Measurements from ENCODE around the gene KAT7. TPM values are rescaled to one million over a fixed set of nuclear protein-coding genes. Genes with fewer than 3 reads are reported as not detected.

KAT7 gene
- total and polyA plus RNA-seq, 10 of the 15 experiments (the other 5 are each of a cell fraction or from before 2014, with no cell fraction given), result 6.6 to 45.8 (median 26.3) TPM

DNA sequence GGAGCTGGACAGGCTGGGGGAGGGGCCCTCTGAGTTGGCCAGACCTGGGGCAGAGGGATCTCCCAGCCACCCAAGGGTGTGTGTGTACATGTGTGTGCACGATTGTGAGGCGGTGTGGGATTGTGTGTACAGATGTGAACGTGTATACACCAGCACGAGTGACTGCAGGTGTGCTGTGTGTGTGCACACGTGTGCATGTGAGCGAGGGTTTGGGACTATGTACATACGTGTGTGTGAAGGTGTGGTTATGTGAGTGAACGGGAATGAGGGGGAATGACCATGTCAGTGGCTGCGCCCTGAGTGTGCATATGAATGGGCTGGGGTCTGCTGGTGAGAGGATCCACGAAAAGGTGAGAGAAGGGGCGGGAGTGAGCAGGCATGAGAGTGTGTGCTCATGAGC lies 81.8 kb downstream of the KAT7 start (continued):
- TF ChIP-seq, protein P1, sequence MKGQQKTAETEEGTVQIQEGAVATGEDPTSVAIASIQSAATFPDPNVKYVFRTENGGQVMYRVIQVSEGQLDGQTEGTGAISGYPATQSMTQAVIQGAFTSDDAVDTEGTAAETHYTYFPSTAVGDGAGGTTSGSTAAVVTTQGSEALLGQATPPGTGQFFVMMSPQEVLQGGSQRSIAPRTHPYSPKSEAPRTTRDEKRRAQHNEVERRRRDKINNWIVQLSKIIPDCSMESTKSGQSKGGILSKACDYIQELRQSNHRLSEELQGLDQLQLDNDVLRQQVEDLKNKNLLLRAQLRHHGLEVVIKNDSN (IDR thresholded peaks at IDR 0.05; ENCODE audit: borderline replicate concordance, extremely low read length, insufficient read depth, low read depth, low read length), result no peak
- TF ChIP-seq CBX5 (IDR thresholded peaks at IDR 0.05; ENCODE audit: low read depth), result no peak
- no peak for TF ChIP-seq EED (IDR thresholded peaks at IDR 0.05; ENCODE audit: low read depth)
- no peak for TF ChIP-seq NBN (IDR thresholded peaks at IDR 0.05)
- TF ChIP-seq SPI1 (IDR thresholded peaks at IDR 0.05; ENCODE audit: borderline replicate concordance, insufficient read depth, low read depth, low read length), result no peak
- TF ChIP-seq BCL11A (IDR thresholded peaks at IDR 0.05; ENCODE audit: low read depth, low read length), result no peak
- no peak for TF ChIP-seq TCF3 (IDR thresholded peaks at IDR 0.05; ENCODE audit: borderline replicate concordance, insufficient read depth, low read depth, low read length)
- no peak for TF ChIP-seq PAX8 (IDR thresholded peaks at IDR 0.05)

DNA sequence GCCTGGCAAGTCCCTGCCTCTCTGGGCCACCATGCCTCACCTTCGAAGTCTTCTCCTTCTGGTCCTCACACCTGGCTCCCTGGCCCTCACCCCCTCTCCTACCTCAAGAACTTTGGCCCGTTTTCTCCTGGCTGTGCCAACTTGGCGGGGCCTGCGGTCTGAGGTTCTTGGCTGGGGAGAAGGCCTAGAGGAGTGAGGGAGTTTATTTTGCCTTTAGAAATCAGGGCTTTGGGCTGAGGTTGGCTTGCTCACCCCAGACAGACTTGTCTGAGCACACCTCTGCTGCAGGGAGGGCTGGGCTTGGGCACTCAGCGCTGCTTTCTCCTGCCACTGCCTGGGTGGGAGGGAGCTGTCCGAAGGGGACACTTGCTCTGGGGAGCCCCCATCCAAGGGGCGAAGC lies 82.7 kb downstream of the KAT7 start:
- SMC1A ChIA-PET (ENCODE audit: uncharacterized antibody, unreplicated experiment), result no interaction called here
- Histone ChIP-seq H3K27ac (ENCODE audit: control insufficient read depth, insufficient read depth) (no peak overlapping the region), H3K4me1 (ENCODE audit: control insufficient read depth, insufficient read depth, low read length) (no peaks in the 10 kb centered on the region), H3K9ac (ENCODE audit: control insufficient read depth, insufficient read depth, low read length) (no peak overlapping the region), H3K79me2 (ENCODE audit: control insufficient read depth, insufficient read depth, low read length) (no peaks in the 10 kb centered on the region), H3K9me3 (replicated peaks; ENCODE audit: control insufficient read depth, insufficient read depth, low read length) (no peaks in the 10 kb centered on the region), H3K4me3 (no peak overlapping the region), H3K27me3 (replicated peaks in 1 of 2; ENCODE audit: control insufficient read depth in 2 of 2, insufficient read depth in 2 of 2, low read length in 1 of 2) (no peaks in the 10 kb centered on the region), H4K20me1 (ENCODE audit: control insufficient read depth, insufficient read depth) (no peaks in the 10 kb centered on the region), H3K36me3 (ENCODE audit: control insufficient read depth in 2 of 2, insufficient read depth in 2 of 2, low read length in 1 of 2) (no peaks in the 10 kb centered on the region), H3K4me2 (ENCODE audit: control insufficient read depth, insufficient read depth) (no peak overlapping the region), H2AFZ (ENCODE audit: control insufficient read depth, low read depth, low read length) (no peak overlapping the region)
- 30% methylated on average over 7 of the region's 7 CpGs for whole genome bisulfite sequencing (ENCODE audit: insufficient coverage, insufficient replicate concordance, low lambda C conversion rate, missing lambda C conversion rate)
- no peak for ATAC-seq
- DNase-seq (ENCODE audit: low read depth, low spot score), result no peak
- FAIRE-seq, result no peak
- TF ChIP-seq SUPT20H (IDR thresholded peaks at IDR 0.05; ENCODE audit: borderline replicate concordance, control insufficient read depth, low read depth, low read length) (no peak), JUNB (IDR thresholded peaks at IDR 0.05) (no peak), IKZF1 (conservative IDR thresholded peaks at IDR 0.05) (no peak), LARP7 (IDR thresholded peaks at IDR 0.05) (no peak), EP300 (IDR thresholded peaks at IDR 0.05; ENCODE audit: borderline replicate concordance in 1 of 2, control insufficient read depth in 1 of 2, low read depth in 2 of 2, low read length in 2 of 2) (no peak), NRF1 (conservative IDR thresholded peaks at IDR 0.05; ENCODE audit: low read depth, low read length) (no peak), ZBED1 (IDR thresholded peaks at IDR 0.05; ENCODE audit: borderline replicate concordance) (no peak), BCL11A (IDR thresholded peaks at IDR 0.05; ENCODE audit: low read depth, low read length) (no peak), MTA3 (IDR thresholded peaks at IDR 0.05; ENCODE audit: borderline replicate concordance, low read length) (no peak), RUNX3 (IDR thresholded peaks at IDR 0.05; ENCODE audit: low read length) (no peak), ZNF274 (IDR thresholded peaks at IDR 0.05; ENCODE audit: insufficient read depth, insufficient read length) (no peak), ZSCAN29 (IDR thresholded peaks at IDR 0.05) (no peak), DPF2 (IDR thresholded peaks at IDR 0.05) (no peak), SREBF1 (IDR thresholded peaks at IDR 0.05; ENCODE audit: low read length) (no peak), CREB1 (IDR thresholded peaks at IDR 0.05; ENCODE audit: low read depth) (no peak), GATAD2B (conservative IDR thresholded peaks at IDR 0.05; ENCODE audit: low read depth) (no peak)
- TF ChIP-seq, protein P2, sequence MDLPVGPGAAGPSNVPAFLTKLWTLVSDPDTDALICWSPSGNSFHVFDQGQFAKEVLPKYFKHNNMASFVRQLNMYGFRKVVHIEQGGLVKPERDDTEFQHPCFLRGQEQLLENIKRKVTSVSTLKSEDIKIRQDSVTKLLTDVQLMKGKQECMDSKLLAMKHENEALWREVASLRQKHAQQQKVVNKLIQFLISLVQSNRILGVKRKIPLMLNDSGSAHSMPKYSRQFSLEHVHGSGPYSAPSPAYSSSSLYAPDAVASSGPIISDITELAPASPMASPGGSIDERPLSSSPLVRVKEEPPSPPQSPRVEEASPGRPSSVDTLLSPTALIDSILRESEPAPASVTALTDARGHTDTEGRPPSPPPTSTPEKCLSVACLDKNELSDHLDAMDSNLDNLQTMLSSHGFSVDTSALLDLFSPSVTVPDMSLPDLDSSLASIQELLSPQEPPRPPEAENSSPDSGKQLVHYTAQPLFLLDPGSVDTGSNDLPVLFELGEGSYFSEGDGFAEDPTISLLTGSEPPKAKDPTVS (IDR thresholded peaks at IDR 0.05; ENCODE audit: low read depth, low read length), result no peak
- CTCF ChIA-PET, result interaction anchor here (1.4 kb wide), 1 partner anchor 126 kb away, joined by 9 read pairs; no protein-coding TSS in a partner anchor
- intact Hi-C loops (cut with micrococcal nuclease; ENCODE audit: unreplicated experiment), result no loop called here
- RAD21 ChIA-PET (ENCODE audit: unreplicated experiment), result interaction anchor here (0.7 kb wide), 1 partner anchor 125 kb away, joined by 3 read pairs; no protein-coding TSS in a partner anchor
- POLR2A ChIA-PET, result no interaction called here
- BruUV-seq (replicated peaks), result no TSS peak
- in situ Hi-C loops (cut with MboI), result no loop called here

All from GM12878 (cell line).